HEK293T (cell line): ENCODE results near the gene NEK8.

Experiments
- ARNT ChIP-seq: fragments of 450-650 bp; IDR thresholded peaks from 2 replicates; pipeline ENCODE4 v1.6.1; 2017; ENCODE audit warnings: mild to moderate bottlenecking
- BHLHE40 ChIP-seq: fragments of 450-650 bp; IDR thresholded peaks from 2 replicates; pipeline ENCODE4 v1.6.1; 2016; ENCODE audit warnings: mild to moderate bottlenecking, moderate library complexity, borderline replicate concordance
- CTBP1 ChIP-seq: fragments of 450-650 bp; IDR thresholded peaks from 2 replicates; pipeline ENCODE4 v1.6.1; 2016; ENCODE audit warnings: borderline replicate concordance
- ELF4 ChIP-seq: fragments of 450-650 bp; IDR thresholded peaks from 2 replicates; pipeline ENCODE4 v1.6.1; 2017; ENCODE audit warnings: antibody characterized with exemption
- FOXK2 ChIP-seq: fragments of 450-650 bp; IDR thresholded peaks from 2 replicates; pipeline ENCODE4 v1.6.1; 2016; ENCODE audit warnings: mild to moderate bottlenecking
- FOXM1 ChIP-seq: fragments of 450-650 bp; IDR thresholded peaks from 2 replicates; pipeline ENCODE4 v1.6.1; 2017; ENCODE audit warnings: mild to moderate bottlenecking, borderline replicate concordance
- HDGF ChIP-seq: fragments of 450-650 bp; IDR thresholded peaks from 2 replicates; pipeline ENCODE4 v1.6.1; 2017; ENCODE audit warnings: antibody characterized with exemption, borderline replicate concordance
- L3MBTL2 ChIP-seq: fragments of 450-650 bp; conservative IDR thresholded peaks from 2 replicates; pipeline ENCODE4 v1.6.1; 2016; ENCODE audit warnings: mild to moderate bottlenecking
- LEF1 ChIP-seq: fragments of 450-650 bp; IDR thresholded peaks from 2 replicates; pipeline ENCODE4 v1.6.1; 2017; ENCODE audit warnings: mild to moderate bottlenecking, borderline replicate concordance
- SP1 ChIP-seq: fragments of 450-650 bp; IDR thresholded peaks from 2 replicates; pipeline ENCODE4 v1.6.1; 2017
- SUZ12 ChIP-seq: fragments of 450-650 bp; IDR thresholded peaks from 2 replicates; pipeline ENCODE4 v1.6.1; 2016; ENCODE audit warnings: mild to moderate bottlenecking
- TARDBP ChIP-seq: fragments of 450-650 bp; IDR thresholded peaks from 2 replicates; pipeline ENCODE4 v1.6.1; 2016
- TF ChIP-seq, protein P1 (sequence below): fragments of 450-650 bp; IDR thresholded peaks from 2 replicates; pipeline ENCODE4 v1.6.1; 2016

DNA sequence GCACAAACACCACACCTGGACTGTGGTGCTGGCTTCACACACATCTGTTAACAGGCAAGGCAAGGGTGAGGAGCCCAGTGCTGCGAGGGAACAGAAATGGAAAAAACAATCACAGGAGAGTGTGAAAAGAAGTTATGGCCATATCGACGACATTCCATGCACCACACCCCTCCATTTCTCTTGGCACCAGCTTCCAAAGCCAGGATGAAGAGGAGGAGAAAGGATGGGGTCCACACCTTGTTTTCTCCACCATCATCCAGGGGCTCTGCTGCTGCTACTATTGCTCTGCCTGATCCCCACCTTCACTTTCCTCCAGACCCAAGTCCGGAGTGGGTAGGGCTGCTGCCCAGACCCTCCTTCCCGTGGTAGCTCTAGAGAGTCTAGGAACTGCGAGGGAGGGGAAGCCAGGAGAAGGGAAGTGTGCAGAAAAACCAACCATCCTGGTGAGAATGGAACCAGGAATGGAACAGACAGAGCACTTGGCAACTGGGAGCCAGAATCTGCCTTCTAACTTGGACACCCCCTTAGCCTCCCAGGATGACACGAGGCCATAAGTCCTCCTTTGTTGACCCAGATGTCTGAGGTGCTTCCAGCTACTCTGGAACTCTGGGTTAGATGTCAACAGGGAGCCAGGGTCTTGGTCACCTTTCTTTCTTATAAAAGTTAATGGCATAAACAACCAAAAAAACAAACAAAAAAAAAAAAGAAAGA is 15.7 kb upstream of the NEK8 start:
- TF ChIP-seq ARNT (no peak), SP1 (no peak), CTBP1 (no peak), FOXK2 (no peak), HDGF (no peak), BHLHE40 (no peak), SUZ12 (no peak), ELF4 (no peak), TARDBP (no peak), L3MBTL2 (no peak), FOXM1 (no peak), LEF1 (no peak)
- TF ChIP-seq, protein P1, sequence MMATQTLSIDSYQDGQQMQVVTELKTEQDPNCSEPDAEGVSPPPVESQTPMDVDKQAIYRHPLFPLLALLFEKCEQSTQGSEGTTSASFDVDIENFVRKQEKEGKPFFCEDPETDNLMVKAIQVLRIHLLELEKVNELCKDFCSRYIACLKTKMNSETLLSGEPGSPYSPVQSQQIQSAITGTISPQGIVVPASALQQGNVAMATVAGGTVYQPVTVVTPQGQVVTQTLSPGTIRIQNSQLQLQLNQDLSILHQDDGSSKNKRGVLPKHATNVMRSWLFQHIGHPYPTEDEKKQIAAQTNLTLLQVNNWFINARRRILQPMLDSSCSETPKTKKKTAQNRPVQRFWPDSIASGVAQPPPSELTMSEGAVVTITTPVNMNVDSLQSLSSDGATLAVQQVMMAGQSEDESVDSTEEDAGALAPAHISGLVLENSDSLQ = no peak
